Prostate gland (tissue), 2 donors: ENCODE results near the gene GNAQ. TPM values are rescaled to one million over a fixed set of nuclear protein-coding genes. Genes with fewer than 3 reads are reported as not detected.

Experiments used
- DNase-seq: peaks from one replicate; pipeline ENCODE4 v3.0.0-alpha.2; 2019; ENCODE audit warnings: low spot score
- H3K27ac ChIP-seq, 2 donors: fragments of 200-600 bp; sonication (generic); 2 replicates each; pipeline ENCODE4 v1.5.1; 2017 to 2019
- H3K27me3 ChIP-seq: fragments of 200-600 bp; sonication (generic); replicated peaks from 2 replicates; pipeline ENCODE4 v1.5.1; 2019; ENCODE audit not compliant: insufficient read depth
- H3K36me3 ChIP-seq, 2 donors: fragments of 200-600 bp; sonication (generic); 1 replicate in 1 of 2; 2 replicates in 1 of 2; pipeline versions ENCODE4 v1.5.1 to v1.8.1; 2017 to 2019
- H3K4me1 ChIP-seq: fragments of 200-600 bp; sonication (generic); replicated peaks from 2 replicates; pipeline ENCODE4 v1.5.1; 2019
- H3K4me3 ChIP-seq, 2 donors: fragments of 200-600 bp; sonication (generic); 2 replicates each; pipeline ENCODE4 v1.5.1; 2017 to 2019
- H3K9me3 ChIP-seq: fragments of 200-600 bp; sonication (generic); 2 replicates; pipeline ENCODE4 v1.5.1; 2017
- POLR2A ChIP-seq: fragments of 450-650 bp; IDR thresholded peaks from one replicate; pipeline ENCODE4 v1.6.1; 2016; ENCODE audit warnings: antibody characterized with exemption, mild to moderate bottlenecking
- POLR2AphosphoS5 ChIP-seq: sonication (generic); formaldehyde crosslinking; IDR thresholded peaks from one replicate; pipeline ENCODE4 v1.6.1; 2017; ENCODE audit warnings: antibody characterized with exemption
- WGBS: methylation state at CpG from one replicate; pipeline ENCODE4 v1.1.5; 2018; 5-methylcytosine and 5-hydroxymethylcytosine counted together
- intact Hi-C: fragments of 100-400 bp; cut with DNase I; formaldehyde crosslinking; loops from one replicate; pipeline ENCODE4 v1.14.2; 2022
- total RNA-seq, 2 donors: library from RNA; depleted of rRNA; stranded (reverse); fragments of >200 nt; gene quantifications; one replicate each; pipeline ENCODE4 v1.1.0, GENCODE V29; 2016
- TF ChIP-seq, protein P1 (sequence below), 4 experiments: fragments of 200-600 bp in 2 of 4; fragments of 450-650 bp in 2 of 4; sonication (generic) in 2 of 4; IDR thresholded peaks; 1 replicate in 3 of 4; 2 replicates in 1 of 4; pipeline ENCODE4 v1.5.1; 2016 to 2019; ENCODE audit warnings: antibody characterized with exemption in 4 of 4, mild to moderate bottlenecking in 2 of 4, moderate library complexity in 2 of 4

Gene GNAQ
- total RNA-seq, 2 donors from 2014 or later = 35.0 to 43.7 TPM

GRCh38 chr9:77714077-77714549 lies 317.5 kb downstream of the GNAQ start:
- H3K36me3 ChIP-seq = no peaks in the 10 kb centered on the region
- no peaks in the 10 kb centered on the region for H3K4me1 ChIP-seq
- TF ChIP-seq POLR2A (no peak), POLR2AphosphoS5 (no peak)
- TF ChIP-seq, protein P1, sequence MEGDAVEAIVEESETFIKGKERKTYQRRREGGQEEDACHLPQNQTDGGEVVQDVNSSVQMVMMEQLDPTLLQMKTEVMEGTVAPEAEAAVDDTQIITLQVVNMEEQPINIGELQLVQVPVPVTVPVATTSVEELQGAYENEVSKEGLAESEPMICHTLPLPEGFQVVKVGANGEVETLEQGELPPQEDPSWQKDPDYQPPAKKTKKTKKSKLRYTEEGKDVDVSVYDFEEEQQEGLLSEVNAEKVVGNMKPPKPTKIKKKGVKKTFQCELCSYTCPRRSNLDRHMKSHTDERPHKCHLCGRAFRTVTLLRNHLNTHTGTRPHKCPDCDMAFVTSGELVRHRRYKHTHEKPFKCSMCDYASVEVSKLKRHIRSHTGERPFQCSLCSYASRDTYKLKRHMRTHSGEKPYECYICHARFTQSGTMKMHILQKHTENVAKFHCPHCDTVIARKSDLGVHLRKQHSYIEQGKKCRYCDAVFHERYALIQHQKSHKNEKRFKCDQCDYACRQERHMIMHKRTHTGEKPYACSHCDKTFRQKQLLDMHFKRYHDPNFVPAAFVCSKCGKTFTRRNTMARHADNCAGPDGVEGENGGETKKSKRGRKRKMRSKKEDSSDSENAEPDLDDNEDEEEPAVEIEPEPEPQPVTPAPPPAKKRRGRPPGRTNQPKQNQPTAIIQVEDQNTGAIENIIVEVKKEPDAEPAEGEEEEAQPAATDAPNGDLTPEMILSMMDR (IDR thresholded peaks at IDR 0.05) = no peak
- no peaks in the 10 kb centered on the region for H3K27me3 ChIP-seq
- no peak overlapping the region for H3K27ac ChIP-seq
- no peak overlapping the region for H3K4me3 ChIP-seq
- no peaks in the 10 kb centered on the region for H3K9me3 ChIP-seq
- 51% methylated on average over 4 of the region's 4 CpGs for WGBS
- intact Hi-C loops = no loop called here
- DNase-seq = no peak

- 52% methylated on average over 7 of the region's 9 CpGs for WGBS
- no peak for DNase-seq
- intact Hi-C loops = no loop called here
- Histone ChIP-seq H3K4me3 (no peak overlapping the region), H3K27ac (no peak overlapping the region), H3K9me3 (no peaks in the 10 kb centered on the region), H3K4me1 (no peaks in the 10 kb centered on the region), H3K27me3 (no peaks in the 10 kb centered on the region), H3K36me3 (no peaks in the 10 kb centered on the region)
- no peak for TF ChIP-seq POLR2AphosphoS5
- TF ChIP-seq, protein P1 (IDR thresholded peaks at IDR 0.05) = no peak
- TF ChIP-seq POLR2A = no peak
Measured at GRCh38 chr9:77712533-77713130, 319.0 kb downstream of the GNAQ start.

DNA sequence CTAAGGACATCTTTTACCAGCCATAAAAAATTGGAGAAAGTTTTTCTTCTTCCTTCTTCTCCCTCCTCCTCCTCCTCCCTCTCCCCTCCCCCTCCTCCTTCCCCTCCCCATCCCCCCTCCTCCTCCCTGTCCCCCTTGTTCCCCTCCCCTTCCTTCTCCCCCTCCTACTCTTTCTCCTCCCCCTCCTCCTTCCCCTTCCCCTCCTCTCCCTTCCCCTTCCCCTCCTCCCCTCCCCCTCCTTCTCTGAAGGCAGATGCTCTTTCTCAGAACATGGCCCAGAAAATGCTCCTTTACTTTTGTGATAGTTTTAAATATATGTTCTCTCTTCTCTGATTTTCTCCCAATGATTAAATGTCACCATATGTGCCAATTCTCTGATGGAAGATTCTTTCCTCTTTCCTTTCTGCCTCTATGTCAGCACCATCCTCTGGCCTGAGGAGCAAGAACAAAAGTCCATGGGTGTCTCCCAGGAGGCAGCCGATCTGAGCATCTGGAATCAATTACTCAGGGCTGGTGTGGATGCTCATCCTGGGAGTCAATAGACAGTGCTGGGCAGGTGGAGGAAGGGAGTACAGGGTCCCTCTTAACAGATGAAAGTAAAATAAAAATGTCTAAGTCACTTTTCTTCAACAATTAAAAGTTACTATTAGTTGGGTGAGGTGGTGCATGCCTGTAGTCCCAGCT lies 320.5 kb downstream of the GNAQ start:
- Histone ChIP-seq H3K4me1 (no peaks in the 10 kb centered on the region), H3K9me3 (no peaks in the 10 kb centered on the region), H3K36me3 (no peaks in the 10 kb centered on the region), H3K27me3 (no peaks in the 10 kb centered on the region), H3K4me3 (no peak overlapping the region), H3K27ac (no peak overlapping the region)
- intact Hi-C loops = no loop called here
- DNase-seq = no peak
- TF ChIP-seq POLR2A = no peak
- TF ChIP-seq, protein P1 (IDR thresholded peaks at IDR 0.05) = no peak
- no peak for TF ChIP-seq POLR2AphosphoS5
- WGBS = 88% methylated on average over 1 of the region's 1 CpG

DNA sequence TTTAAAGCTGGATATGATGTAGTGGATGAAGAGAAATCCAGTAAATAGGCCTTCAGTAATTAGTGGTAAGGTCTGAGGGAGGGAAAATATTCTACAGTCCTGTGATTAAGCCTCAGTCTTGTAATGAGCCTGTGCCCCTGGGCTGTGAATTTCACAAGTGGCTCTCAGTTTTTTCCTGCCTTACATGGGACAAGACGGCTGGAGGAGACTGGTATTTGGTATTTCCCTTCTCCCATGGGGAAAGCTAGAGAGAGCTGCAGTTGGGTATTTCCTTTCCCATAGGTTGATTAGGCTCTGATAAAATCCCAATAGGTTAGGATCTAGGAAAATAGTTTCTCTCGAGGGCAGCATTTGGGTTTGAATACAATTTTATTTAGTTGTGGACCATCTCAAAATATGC lies 321.3 kb downstream of the GNAQ start:
- H3K27ac ChIP-seq = no peak overlapping the region
- intact Hi-C loops = no loop called here
- H3K36me3 ChIP-seq = no peaks in the 10 kb centered on the region
- no peaks in the 10 kb centered on the region for H3K27me3 ChIP-seq
- TF ChIP-seq POLR2AphosphoS5 (no peak), POLR2A (no peak)
- TF ChIP-seq, protein P1 (IDR thresholded peaks at IDR 0.05) = no peak
- H3K9me3 ChIP-seq = no peaks in the 10 kb centered on the region
- WGBS = 82% methylated on average over 2 of the region's 2 CpGs
- no peak for DNase-seq
- H3K4me1 ChIP-seq = no peaks in the 10 kb centered on the region
- H3K4me3 ChIP-seq = no peak overlapping the region
